Suprapubic skin (tissue), 4 donors: Measurements from ENCODE around the gene ELOB. TPM values are rescaled to one million over a fixed set of nuclear protein-coding genes. Genes with fewer than 3 reads are reported as not detected.

Source experiments
- DNase-seq, 2 donors: peaks; one replicate each; pipeline ENCODE4 v3.0.0-alpha.2; 2019; ENCODE audit warnings: low spot score in 2 of 2
- H3K27ac ChIP-seq: fragments of 200-600 bp; sonication (generic); one replicate; pipeline ENCODE4 v1.5.1; 2019
- H3K27me3 ChIP-seq: fragments of 200-600 bp; sonication (generic); one replicate; pipeline ENCODE4 v1.5.1; 2019
- H3K36me3 ChIP-seq: fragments of 200-600 bp; sonication (generic); one replicate; pipeline ENCODE4 v1.5.1; 2019
- H3K4me1 ChIP-seq: fragments of 200-600 bp; sonication (generic); one replicate; pipeline ENCODE4 v1.5.1; 2019
- H3K4me3 ChIP-seq: fragments of 200-600 bp; sonication (generic); one replicate; pipeline ENCODE4 v1.5.1; 2019; ENCODE audit warnings: mild to moderate bottlenecking
- H3K9me3 ChIP-seq: fragments of 200-600 bp; sonication (generic); one replicate; pipeline ENCODE4 v1.5.1; 2019
- CTCF ChIP-seq, 2 donors: fragments of 200-600 bp in 1 of 2; fragments of 450-650 bp in 1 of 2; sonication (generic) in 1 of 2; IDR thresholded peaks; one replicate each; pipeline ENCODE4 v1.5.1; 2016 to 2019; ENCODE audit warnings: antibody characterized with exemption in 2 of 2, mild to moderate bottlenecking in 1 of 2, moderate library complexity in 1 of 2
- EP300 ChIP-seq: sonication (generic); formaldehyde crosslinking; IDR thresholded peaks from one replicate; pipeline ENCODE4 v1.6.1; 2017; ENCODE audit warnings: antibody characterized with exemption
- POLR2A ChIP-seq, 2 donors: fragments of 450-650 bp; IDR thresholded peaks; one replicate each; pipeline ENCODE4 v1.6.1; 2017; ENCODE audit warnings: antibody characterized with exemption in 2 of 2, mild to moderate bottlenecking in 2 of 2, moderate library complexity in 2 of 2
- POLR2AphosphoS5 ChIP-seq, 3 donors: sonication (generic); formaldehyde crosslinking; IDR thresholded peaks; one replicate each; pipeline ENCODE4 v1.6.1; 2017; ENCODE audit warnings: antibody characterized with exemption in 3 of 3
- WGBS: methylation state at CpG from one replicate; pipeline ENCODE4 v1.1.5; 2018; 5-methylcytosine and 5-hydroxymethylcytosine counted together
- total RNA-seq, 4 donors: library from RNA; depleted of rRNA; stranded (reverse); fragments of >200 nt; gene quantifications; one replicate each; pipeline ENCODE4 v1.1.0, GENCODE V29; 2016

The ELOB gene
- total RNA-seq, 4 donors from 2014 or later: 174 to 249 (median 213) TPM

DNA sequence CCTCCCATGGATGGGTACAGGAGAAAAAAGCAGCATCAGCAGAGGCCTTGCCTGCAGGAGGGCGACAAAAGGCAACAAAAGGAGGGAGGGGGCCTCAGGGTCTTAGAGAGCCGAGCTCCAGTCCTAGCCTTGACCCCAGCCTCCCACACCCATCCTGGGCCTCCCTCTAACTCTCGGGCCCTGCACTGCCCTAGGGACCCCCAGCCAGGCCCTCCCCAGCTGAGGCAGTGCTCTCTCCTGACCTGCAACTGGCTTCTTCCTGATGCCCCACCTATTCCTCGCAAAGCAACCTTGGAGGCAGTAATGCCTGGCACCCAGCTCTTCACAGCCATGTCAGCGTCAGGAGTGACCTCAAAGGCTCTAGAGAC is 39.9 kb downstream of the ELOB start:
- H3K36me3 ChIP-seq: no peaks in the 10 kb centered on the region
- H3K4me1 ChIP-seq: no peaks in the 10 kb centered on the region
- no peak for TF ChIP-seq POLR2AphosphoS5 (IDR thresholded peaks at IDR 0.05)
- TF ChIP-seq EP300: no peak
- no peak for TF ChIP-seq POLR2A (IDR thresholded peaks at IDR 0.05)
- TF ChIP-seq CTCF (IDR thresholded peaks at IDR 0.05): no peak
- WGBS: 90% methylated on average over 5 of the region's 5 CpGs
- no peak overlapping the region for H3K4me3 ChIP-seq
- no peaks in the 10 kb centered on the region for H3K9me3 ChIP-seq
- no peak overlapping the region for H3K27ac ChIP-seq
- no peak for DNase-seq
- H3K27me3 ChIP-seq: peaks cover 24% of the 10 kb centered on the region

DNA sequence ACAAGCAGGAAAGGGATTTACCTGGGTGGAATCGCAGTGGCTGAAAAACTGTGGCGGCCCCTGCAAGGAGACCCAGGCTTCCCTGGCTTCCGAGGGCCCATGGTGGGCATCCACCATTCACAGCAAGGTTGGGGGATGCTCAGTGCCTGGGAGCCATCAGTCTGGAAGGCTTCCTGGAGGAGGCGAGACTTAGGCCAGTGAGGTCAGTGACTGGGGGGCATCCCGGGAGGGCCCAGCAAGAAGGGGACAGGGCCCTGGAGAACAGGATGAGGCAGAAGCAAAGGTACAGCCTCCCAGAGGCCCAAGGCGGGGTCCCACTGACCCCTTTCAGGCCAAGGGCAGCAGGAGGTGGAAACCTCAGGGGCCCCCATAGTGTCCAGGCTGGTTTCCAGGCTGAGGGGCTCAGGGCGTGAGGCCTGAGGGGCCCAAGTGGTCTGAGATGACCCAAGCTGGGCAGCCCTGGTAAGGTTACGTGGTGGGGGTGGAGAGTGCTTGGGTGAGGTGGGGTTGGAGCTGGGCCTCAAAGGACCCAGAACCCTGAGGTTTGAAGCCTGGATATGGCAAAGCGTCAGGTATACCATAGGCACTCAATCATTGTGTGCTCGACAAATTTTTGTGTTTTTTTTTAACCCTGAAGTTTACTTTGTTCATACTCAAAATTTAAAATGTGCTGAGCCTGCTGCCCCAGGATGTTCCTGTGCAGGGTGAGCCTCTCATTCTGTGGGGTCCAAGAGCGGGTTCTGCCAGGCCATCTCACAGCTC is 40.4 kb downstream of the ELOB start:
- H3K9me3 ChIP-seq: no peaks in the 10 kb centered on the region
- TF ChIP-seq EP300 (no peak), POLR2AphosphoS5 (IDR thresholded peaks at IDR 0.05) (no peak), POLR2A (IDR thresholded peaks at IDR 0.05) (no peak), CTCF (IDR thresholded peaks at IDR 0.05) (no peak)
- H3K4me1 ChIP-seq: no peaks in the 10 kb centered on the region

DNA sequence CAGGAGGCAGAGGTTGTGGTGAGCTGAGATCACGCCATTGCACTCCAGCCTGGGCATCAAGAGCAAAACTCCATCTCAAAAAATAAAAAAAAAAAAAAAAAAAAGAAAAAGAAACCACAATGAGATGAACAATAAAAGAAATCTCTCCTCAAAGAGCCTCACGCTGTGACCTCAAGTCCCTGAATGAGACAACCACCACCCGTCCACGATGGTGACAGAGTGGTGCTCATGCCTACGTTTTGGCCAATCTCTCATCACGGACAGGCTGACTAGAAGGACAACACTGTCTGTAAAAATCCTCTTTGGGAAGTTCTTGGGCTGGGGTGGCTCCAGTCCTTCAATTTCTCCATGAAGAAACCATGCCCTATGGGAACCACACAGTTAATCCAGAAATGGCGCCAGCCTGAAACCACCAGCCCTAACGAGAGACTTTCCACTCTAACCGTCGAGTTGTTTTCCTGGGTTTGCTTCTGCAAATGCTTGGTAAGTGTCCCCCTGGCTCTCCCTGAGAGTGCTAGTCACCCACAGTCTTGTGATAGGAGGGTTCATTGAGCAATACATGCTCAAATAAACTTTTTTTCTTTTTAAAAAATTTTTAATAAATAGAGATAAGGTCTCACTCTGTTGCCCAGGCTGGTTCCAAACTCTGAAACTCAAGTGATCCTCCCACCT is 42.1 kb downstream of the ELOB start:
- TF ChIP-seq POLR2AphosphoS5 (IDR thresholded peaks at IDR 0.05): no peak
- no peak for TF ChIP-seq POLR2A (IDR thresholded peaks at IDR 0.05)
- TF ChIP-seq EP300: no peak
- TF ChIP-seq CTCF (IDR thresholded peaks at IDR 0.05): no peak
- H3K4me1 ChIP-seq: no peaks in the 10 kb centered on the region
- no peak overlapping the region for H3K27ac ChIP-seq
- WGBS: 73% methylated on average over 10 of the region's 10 CpGs
- no peaks in the 10 kb centered on the region for H3K9me3 ChIP-seq
- H3K36me3 ChIP-seq: no peaks in the 10 kb centered on the region
- no peak for DNase-seq
- no peak overlapping the region for H3K4me3 ChIP-seq
- H3K27me3 ChIP-seq: peaks cover 20% of the 10 kb centered on the region

More for the DNA sequence above, 40.4 kb downstream of the ELOB start:
- WGBS: 90% methylated on average over 11 of the region's 11 CpGs
- Histone ChIP-seq H3K27me3 (peaks cover 24% of the 10 kb centered on the region), H3K27ac (no peak overlapping the region), H3K36me3 (no peaks in the 10 kb centered on the region), H3K4me3 (no peak overlapping the region)
- DNase-seq: no peak

- no peak for TF ChIP-seq POLR2A (IDR thresholded peaks at IDR 0.05)
- TF ChIP-seq EP300: no peak
- TF ChIP-seq CTCF (IDR thresholded peaks at IDR 0.05): no peak
- no peak for TF ChIP-seq POLR2AphosphoS5 (IDR thresholded peaks at IDR 0.05)
- no peaks in the 10 kb centered on the region for H3K9me3 ChIP-seq
- H3K36me3 ChIP-seq: no peaks in the 10 kb centered on the region
- WGBS: 81% methylated on average over 7 of the region's 7 CpGs
- no peaks in the 10 kb centered on the region for H3K4me1 ChIP-seq
- no peak overlapping the region for H3K27ac ChIP-seq
- no peak overlapping the region for H3K4me3 ChIP-seq
- DNase-seq: no peak
- H3K27me3 ChIP-seq: peaks cover 6% of the 10 kb centered on the region
These were observed 49.0 kb downstream of the ELOB start for GRCh38 chr16:2728034-2728433.

DNA sequence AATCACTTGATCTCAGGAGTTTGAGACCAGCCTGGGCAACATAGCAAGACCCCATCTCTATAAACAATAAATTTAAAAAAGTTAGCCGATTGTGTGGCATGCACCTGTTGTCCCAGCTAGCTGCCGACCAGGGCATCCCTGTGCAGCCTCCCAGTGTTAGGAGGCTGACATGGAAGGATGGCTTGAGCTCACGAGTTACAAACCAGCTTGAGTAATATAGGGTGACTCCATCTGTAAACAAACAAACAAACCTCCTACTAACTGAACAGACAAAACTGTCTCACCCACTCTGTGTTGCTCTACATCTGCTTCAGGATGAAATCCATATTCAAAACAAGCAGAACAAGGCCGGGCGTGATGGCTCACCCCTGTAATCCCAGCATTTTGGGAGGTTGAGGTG is 50.2 kb downstream of the ELOB start:
- Histone ChIP-seq H3K27me3 (peaks cover 6% of the 10 kb centered on the region), H3K27ac (no peak overlapping the region), H3K36me3 (no peaks in the 10 kb centered on the region), H3K9me3 (no peaks in the 10 kb centered on the region), H3K4me3 (no peak overlapping the region), H3K4me1 (no peaks in the 10 kb centered on the region)
- no peak for DNase-seq
- TF ChIP-seq CTCF (IDR thresholded peaks at IDR 0.05) (no peak), POLR2A (IDR thresholded peaks at IDR 0.05) (no peak), EP300 (no peak), POLR2AphosphoS5 (IDR thresholded peaks at IDR 0.05) (no peak)
- WGBS: 81% methylated on average over 5 of the region's 5 CpGs
